K562 (cell line): ENCODE measurements around the gene FOXO3. TPM values are rescaled to one million over a fixed set of nuclear protein-coding genes. Genes with fewer than 3 reads are reported as not detected.
A peak's percentile ranks its signal among the peaks of the same experiment; 100 is the strongest.

Experiments
- CHD2 ChIP-seq: IDR thresholded peaks from 2 replicates; pipeline ENCODE4 v1.6.1; 2011; ENCODE audit warnings: low read depth, low read length
- FOS ChIP-seq: IDR thresholded peaks from 3 replicates; pipeline ENCODE4 v1.6.1; 2011; ENCODE audit not compliant: insufficient read length; ENCODE audit errors: extremely low read depth
- NCOA2 ChIP-seq, 2 experiments: fragments of 450-650 bp; IDR thresholded peaks; 2 replicates each; pipeline ENCODE4 v1.6.1; 2018; ENCODE audit warnings: mild to moderate bottlenecking in 2 of 2, moderate library complexity in 1 of 2; ENCODE audit not compliant: partially characterized antibody in 2 of 2
- NCOA6 ChIP-seq: fragments of 450-650 bp; IDR thresholded peaks from 2 replicates; pipeline ENCODE4 v1.6.1; 2017; ENCODE audit warnings: mild to moderate bottlenecking
- RBM14 ChIP-seq: fragments of 200-400 bp; formaldehyde crosslinking; IDR thresholded peaks from 2 replicates; pipeline ENCODE4 v1.6.1; 2018; ENCODE audit warnings: low read depth, mild to moderate bottlenecking, low read length, moderate library complexity, borderline replicate concordance; ENCODE audit not compliant: insufficient read depth
- SMAD2 ChIP-seq: fragments of 150-350 bp; IDR thresholded peaks from 2 replicates; pipeline ENCODE4 v1.6.1; 2014; ENCODE audit warnings: low read depth, mild to moderate bottlenecking, low read length
- SOX6 ChIP-seq: fragments of 450-650 bp; IDR thresholded peaks from 2 replicates; pipeline ENCODE4 v1.6.1; 2014; ENCODE audit warnings: mild to moderate bottlenecking
- THAP7 ChIP-seq: fragments of 250-450 bp; sonication (Bioruptor Pico); IDR thresholded peaks from 2 replicates; pipeline ENCODE4 v1.5.0; 2021
- TOE1 ChIP-seq, 2 experiments: fragments of 450-650 bp in 1 of 2; sonication (generic) in 1 of 2; formaldehyde crosslinking in 1 of 2; IDR thresholded peaks; 2 replicates each; pipeline versions ENCODE4 v1.7.1 to v1.8.0; 2016 to 2022; ENCODE audit warnings: borderline replicate concordance in 2 of 2, mild to moderate bottlenecking in 2 of 2, antibody characterized with exemption in 1 of 2, inconsistent platforms in 1 of 2, low read depth in 1 of 2, missing genetic modification reagents in 1 of 2, moderate library complexity in 1 of 2
- YY1 ChIP-seq, 3 experiments: IDR thresholded peaks; 2 replicates each; pipeline ENCODE4 v1.6.1; 2011; ENCODE audit warnings: low read length in 2 of 3, mild to moderate bottlenecking in 2 of 3, moderate library complexity in 2 of 3, borderline replicate concordance in 1 of 3, control low read depth in 1 of 3, low read depth in 1 of 3; ENCODE audit not compliant: insufficient read depth in 3 of 3, insufficient replicate concordance in 2 of 3, control insufficient read depth in 1 of 3, insufficient read length in 1 of 3; ENCODE audit errors: extremely low read depth in 1 of 3
- ZKSCAN1 ChIP-seq: fragments of 150-350 bp; IDR thresholded peaks from 2 replicates; pipeline ENCODE4 v1.6.1; 2016; ENCODE audit warnings: low read depth, low read length
- ZNF766 ChIP-seq: fragments of 200-800 bp; sonication (Bioruptor generic); conservative IDR thresholded peaks from 2 replicates; pipeline ENCODE4 v1.6.1; 2016; ENCODE audit warnings: missing genetic modification characterization, missing compliant biosample characterization
- polyA plus RNA-seq, 8 experiments: library from polyadenylated mRNA; depleted of rRNA in 4 of 8; stranded (reverse) in 5 of 8; unstranded in 3 of 8; fragments of >200 nt; fragmentation: Nextera tagmentation in 2 of 8; fragmentation: Illumina TruSeq in 1 of 8; extraction: Ambion mirVana in 2 of 8; extraction: Trizol in 1 of 8; gene quantifications; 2 replicates each; pipeline versions ENCODE4 v1.2.1 to v1.2.3, GENCODE V29; 2011 to 2014; ENCODE audit warnings: inconsistent platforms in 1 of 8, missing spikeins in 1 of 8
- total RNA-seq, 7 experiments: library from RNA; depleted of rRNA in 6 of 7; stranded (reverse); fragments of >200 nt in 6 of 7; fragmentation: Illumina TruSeq in 2 of 7; extraction: Trizol in 2 of 7; gene quantifications; 2 replicates each; pipeline versions ENCODE4 v1.2.1 to v1.2.3, GENCODE V29; 2011 to 2021; ENCODE audit warnings: low replicate concordance in 1 of 7
- TF ChIP-seq, protein P1 (sequence below): sonication (generic); formaldehyde crosslinking; IDR thresholded peaks from 2 replicates; pipeline ENCODE4 v1.8.1; 2023; ENCODE audit warnings: mild to moderate bottlenecking, missing genetic modification reagents
- TF ChIP-seq, protein P2 (sequence below), 2 experiments: fragments of 450-650 bp; formaldehyde crosslinking in 1 of 2; IDR thresholded peaks; 2 replicates each; pipeline versions ENCODE4 v1.4.0 to v1.6.1; 2014 to 2020; ENCODE audit warnings: mild to moderate bottlenecking in 2 of 2, borderline replicate concordance in 1 of 2, low read depth in 1 of 2

Gene FOXO3
- total and polyA plus RNA-seq, 9 of the 15 experiments (the other 6 are each of a cell fraction or from before 2014, with no cell fraction given), result 3.0 to 14.6 (median 6.0) TPM

DNA sequence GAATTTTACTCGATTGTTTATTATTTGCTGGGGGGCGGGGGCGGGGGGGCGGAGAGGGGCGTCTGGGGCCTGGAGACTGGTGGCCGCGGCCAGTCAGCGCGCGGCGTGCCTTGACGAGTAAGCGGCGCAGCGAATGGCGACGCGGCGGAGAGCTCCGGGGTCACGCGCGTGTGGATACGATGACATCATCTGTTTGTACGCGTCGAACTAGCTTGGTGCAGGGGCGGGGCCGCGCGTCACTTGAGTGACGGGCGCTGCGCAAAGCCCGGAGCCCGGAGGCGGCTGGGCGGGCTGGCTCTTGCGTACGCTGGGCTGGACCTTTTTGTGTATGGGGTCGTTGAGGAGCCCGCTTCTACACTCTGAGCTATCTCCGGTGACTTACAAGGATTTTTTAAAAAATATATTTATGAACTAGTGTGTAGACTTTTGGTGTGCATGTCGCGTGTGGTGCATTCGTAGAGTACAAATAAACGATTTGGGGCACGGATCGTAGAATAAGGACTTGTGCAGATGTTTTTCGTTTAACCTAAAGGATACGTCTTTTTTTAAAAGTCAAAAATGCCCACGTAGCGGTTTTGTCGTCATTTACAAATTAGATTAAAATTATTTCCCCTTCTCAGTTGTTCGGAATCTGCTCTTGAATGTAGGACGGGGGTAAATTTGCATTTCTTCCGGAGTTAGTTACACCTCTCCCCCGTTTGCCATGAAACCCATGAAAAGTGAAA lies 2.2 kb upstream of the FOXO3 start (continued):
- TF ChIP-seq YY1 (IDR thresholded peaks at IDR 0.05; ENCODE audit: borderline replicate concordance in 1 of 3, control insufficient read depth in 1 of 3, extremely low read depth in 1 of 3, insufficient read depth in 3 of 3, insufficient read length in 1 of 3, insufficient replicate concordance in 2 of 3, low read depth in 1 of 3, low read length in 2 of 3) (peak in 2 of 3 experiments; percentile 63 to 76), SMAD2 (no peak), ZKSCAN1 (peak; percentile 37; the same call in 1 of the 2 replicates), CHD2 (peak; percentile 51; the same call in 1 of the 2 replicates), TOE1 (IDR thresholded peaks at IDR 0.05; ENCODE audit: borderline replicate concordance) (peak; percentile 63; the same call in 1 of the 2 replicates), TOE1 (CRISPR knock-in tag; IDR thresholded peaks at IDR 0.05; ENCODE audit: borderline replicate concordance, low read depth) (no peak), SOX6 (peak; percentile 61), NCOA6 (no peak), RBM14 (no peak), ZNF766 (CRISPR knock-in tag) (peak; percentile 80; the same call in 1 of the 2 replicates), FOS (peak; percentile 74), THAP7 (no peak), NCOA2 (IDR thresholded peaks at IDR 0.05; ENCODE audit: partially characterized antibody in 2 of 2) (no peak)
- TF ChIP-seq, protein P1, sequence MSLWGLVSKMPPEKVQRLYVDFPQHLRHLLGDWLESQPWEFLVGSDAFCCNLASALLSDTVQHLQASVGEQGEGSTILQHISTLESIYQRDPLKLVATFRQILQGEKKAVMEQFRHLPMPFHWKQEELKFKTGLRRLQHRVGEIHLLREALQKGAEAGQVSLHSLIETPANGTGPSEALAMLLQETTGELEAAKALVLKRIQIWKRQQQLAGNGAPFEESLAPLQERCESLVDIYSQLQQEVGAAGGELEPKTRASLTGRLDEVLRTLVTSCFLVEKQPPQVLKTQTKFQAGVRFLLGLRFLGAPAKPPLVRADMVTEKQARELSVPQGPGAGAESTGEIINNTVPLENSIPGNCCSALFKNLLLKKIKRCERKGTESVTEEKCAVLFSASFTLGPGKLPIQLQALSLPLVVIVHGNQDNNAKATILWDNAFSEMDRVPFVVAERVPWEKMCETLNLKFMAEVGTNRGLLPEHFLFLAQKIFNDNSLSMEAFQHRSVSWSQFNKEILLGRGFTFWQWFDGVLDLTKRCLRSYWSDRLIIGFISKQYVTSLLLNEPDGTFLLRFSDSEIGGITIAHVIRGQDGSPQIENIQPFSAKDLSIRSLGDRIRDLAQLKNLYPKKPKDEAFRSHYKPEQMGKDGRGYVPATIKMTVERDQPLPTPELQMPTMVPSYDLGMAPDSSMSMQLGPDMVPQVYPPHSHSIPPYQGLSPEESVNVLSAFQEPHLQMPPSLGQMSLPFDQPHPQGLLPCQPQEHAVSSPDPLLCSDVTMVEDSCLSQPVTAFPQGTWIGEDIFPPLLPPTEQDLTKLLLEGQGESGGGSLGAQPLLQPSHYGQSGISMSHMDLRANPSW, result no peak
- TF ChIP-seq, protein P2, sequence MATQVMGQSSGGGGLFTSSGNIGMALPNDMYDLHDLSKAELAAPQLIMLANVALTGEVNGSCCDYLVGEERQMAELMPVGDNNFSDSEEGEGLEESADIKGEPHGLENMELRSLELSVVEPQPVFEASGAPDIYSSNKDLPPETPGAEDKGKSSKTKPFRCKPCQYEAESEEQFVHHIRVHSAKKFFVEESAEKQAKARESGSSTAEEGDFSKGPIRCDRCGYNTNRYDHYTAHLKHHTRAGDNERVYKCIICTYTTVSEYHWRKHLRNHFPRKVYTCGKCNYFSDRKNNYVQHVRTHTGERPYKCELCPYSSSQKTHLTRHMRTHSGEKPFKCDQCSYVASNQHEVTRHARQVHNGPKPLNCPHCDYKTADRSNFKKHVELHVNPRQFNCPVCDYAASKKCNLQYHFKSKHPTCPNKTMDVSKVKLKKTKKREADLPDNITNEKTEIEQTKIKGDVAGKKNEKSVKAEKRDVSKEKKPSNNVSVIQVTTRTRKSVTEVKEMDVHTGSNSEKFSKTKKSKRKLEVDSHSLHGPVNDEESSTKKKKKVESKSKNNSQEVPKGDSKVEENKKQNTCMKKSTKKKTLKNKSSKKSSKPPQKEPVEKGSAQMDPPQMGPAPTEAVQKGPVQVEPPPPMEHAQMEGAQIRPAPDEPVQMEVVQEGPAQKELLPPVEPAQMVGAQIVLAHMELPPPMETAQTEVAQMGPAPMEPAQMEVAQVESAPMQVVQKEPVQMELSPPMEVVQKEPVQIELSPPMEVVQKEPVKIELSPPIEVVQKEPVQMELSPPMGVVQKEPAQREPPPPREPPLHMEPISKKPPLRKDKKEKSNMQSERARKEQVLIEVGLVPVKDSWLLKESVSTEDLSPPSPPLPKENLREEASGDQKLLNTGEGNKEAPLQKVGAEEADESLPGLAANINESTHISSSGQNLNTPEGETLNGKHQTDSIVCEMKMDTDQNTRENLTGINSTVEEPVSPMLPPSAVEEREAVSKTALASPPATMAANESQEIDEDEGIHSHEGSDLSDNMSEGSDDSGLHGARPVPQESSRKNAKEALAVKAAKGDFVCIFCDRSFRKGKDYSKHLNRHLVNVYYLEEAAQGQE (IDR thresholded peaks at IDR 0.05; ENCODE audit: borderline replicate concordance), result no peak
- TF ChIP-seq, protein P2 (CRISPR knock-in tag; IDR thresholded peaks at IDR 0.05; ENCODE audit: low read depth), result no peak
